ENCODE results near the gene USP25.
A peak's percentile ranks its signal among the peaks of the same experiment; 100 is the strongest.

Gene USP25

DNA sequence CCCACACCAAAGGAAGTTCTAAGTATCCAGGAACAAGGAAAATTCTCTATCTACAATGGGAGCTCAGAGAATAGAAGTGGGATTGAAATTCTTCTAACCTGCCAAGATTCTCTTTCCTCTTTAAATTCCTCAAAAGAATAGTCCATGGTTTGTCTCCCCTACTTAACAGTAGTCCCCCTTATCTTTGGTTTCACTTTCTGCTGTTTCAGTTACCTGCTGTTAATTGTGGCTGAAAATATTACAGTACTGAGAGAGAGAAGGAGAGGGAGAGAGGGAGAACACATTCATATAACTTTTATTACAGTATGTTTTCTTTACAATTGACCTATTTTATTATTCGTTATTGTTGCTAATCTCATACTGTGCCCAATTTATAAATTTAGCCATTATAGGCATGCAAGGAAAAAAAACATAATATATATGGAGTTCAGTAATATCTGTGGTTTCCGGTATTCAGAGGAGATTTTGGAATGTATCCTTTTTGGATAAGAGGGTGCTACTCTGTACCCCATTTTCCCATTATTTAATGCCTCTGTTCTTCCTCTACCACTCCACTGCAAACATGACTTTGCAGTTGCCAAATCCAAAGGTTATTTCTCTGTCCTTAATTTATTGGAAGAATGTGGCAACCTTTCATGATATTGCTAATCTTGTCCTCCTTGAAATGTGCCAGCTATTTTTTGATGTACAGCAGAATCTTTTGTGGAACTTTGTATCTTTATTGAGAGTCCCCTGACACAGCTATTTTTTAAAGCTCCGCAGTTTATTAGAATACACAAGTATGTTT is 68.0 kb downstream of the USP25 start:
- no peak for DNase-seq
- intact Hi-C loops (cut with DNase I): no loop called here

DNA sequence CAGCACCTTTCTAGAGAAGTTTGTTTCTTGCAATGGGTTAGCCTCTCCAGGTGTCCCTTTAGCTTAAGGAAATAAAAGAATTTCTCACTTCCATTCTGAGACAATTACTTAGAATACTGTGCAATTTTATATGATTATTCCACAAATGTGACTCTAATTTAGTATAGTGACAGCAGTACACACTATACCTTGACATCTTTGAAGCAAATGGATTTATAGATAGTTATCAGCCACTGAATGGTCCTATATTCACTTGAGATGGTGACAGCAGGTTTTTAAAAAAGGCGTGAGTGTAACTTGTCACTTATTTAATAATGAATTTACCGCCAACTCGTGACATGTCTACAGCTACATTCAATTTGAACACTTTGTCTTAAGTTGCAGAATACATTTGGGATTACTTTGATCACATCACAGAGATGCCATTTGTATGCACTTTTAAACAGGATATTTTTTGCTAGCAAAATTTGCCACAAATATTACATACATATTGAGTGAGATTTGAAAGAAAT is 71.6 kb downstream of the USP25 start:
- no peak for DNase-seq
- intact Hi-C loops (cut with DNase I): no loop called here

DNA sequence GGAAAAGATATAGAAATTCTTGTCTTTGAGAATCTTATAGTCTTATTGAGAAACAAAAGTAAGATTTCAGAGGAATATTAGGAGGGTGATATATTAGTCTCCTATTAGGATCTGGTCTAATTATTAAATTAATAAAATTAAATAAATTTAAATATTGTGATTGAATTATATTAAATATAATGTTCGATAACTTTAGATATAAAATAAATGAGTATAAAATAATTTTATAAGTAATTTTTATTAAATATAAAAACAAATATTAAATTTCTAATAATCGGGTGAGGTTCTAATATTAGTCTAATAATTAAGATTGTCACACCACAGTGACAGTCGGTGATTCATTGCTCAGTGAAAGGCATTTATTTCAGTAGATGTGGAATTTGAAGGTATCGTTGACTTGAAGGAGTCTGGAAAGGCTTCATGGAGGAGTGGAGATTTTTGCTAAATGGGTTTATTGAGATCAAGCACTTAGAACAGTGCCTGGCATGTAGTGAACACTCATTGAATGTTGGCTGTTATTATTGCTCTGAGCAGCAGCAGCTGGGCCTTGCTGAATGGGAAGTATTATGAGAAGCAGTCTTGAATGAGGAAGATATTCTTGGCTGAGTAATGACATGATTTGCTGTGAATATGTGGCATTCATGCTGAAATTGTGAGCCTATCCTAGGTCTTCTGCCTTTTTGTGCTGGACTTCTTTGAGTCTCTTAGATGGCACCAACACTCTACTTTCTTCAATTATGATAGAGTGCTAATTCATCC is 74.6 kb downstream of the USP25 start:
- intact Hi-C loops (cut with DNase I): no loop called here
- DNase-seq: peak in 4 of 10 donors; percentile 14 to 86 (median 25)

DNA sequence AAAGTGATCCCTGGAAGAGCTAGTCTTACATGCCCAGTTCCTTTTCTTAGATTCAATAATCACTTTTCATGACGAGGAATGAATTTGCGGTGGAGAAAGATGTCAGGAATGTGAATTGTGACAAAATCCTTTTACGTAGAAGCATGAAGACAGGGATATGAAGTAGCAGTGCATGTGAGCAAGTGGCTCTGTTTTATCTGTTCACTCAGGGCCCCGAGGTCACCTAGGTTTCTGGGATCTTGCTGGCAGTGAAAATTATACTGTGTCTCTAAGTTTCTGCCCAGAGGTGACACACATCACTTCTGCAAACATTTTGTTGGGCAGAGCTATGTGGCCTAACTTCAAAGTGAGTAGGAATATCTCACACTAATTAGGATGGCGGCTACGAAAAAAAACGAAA is 79.3 kb downstream of the USP25 start:
- no peak for DNase-seq
- intact Hi-C loops (cut with DNase I): no loop called here

DNA sequence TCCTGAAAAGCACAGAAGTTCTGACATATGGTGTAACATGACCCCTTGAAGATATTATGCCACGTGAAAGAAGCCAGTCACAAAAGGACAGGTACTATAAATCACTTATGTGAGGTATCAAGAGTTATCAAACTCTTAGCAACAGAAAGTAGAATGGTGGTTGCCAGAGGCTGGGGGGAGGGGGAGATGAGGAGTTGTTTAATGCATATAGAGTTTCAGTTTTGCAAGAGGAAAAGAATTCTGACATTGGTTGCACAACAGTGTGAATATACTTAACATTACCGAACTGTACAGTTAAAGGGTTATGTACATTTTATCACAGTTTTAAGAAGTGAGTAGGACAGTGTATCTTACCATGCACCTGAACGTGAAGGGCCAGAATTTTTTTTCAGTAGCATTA is 80.0 kb downstream of the USP25 start:
- DNase-seq: no peak
- intact Hi-C loops (cut with DNase I): no loop called here

DNA sequence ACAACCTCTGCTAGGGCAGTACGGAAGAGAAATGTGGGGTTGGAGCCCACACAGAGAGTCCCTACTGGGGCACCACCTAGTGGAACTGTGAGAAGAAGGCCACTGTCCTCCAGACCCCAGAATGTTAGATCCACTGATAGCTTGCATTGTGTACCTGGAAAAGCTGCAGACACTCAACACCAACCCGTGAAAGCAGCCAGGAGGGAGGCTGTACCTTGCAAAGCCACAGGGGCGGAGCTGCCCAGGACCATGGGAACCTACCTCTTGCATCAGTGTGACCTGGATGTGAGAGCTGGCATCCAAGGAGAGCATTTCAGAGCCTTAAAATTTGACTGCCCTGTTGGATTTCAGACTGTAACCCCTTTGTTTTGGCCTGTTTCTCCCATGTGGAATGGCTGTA is 85.5 kb downstream of the USP25 start:
- peak in 1 of 10 donors; percentile 52 for DNase-seq
- intact Hi-C loops (cut with DNase I): no loop called here

DNA sequence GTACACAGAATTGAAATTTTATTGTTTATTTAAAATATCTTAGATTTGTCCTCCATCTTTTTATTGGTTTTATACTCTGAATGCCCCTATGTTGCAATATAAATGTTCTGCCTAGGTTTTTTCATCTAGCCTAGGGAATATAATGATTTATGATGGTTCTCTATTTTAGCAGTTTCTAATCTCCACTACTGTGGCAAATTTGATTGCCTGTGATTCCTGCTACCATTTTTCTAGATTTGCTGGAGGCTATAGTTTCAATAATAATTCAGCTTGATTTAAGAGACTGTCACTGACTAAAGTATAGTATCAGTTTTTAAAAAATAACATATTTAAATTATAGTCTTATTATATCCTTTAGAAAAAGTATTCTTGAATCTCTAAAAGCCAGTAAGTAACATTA is 90.5 kb downstream of the USP25 start:
- no peak for DNase-seq
- intact Hi-C loops (cut with DNase I): no loop called here

DNA sequence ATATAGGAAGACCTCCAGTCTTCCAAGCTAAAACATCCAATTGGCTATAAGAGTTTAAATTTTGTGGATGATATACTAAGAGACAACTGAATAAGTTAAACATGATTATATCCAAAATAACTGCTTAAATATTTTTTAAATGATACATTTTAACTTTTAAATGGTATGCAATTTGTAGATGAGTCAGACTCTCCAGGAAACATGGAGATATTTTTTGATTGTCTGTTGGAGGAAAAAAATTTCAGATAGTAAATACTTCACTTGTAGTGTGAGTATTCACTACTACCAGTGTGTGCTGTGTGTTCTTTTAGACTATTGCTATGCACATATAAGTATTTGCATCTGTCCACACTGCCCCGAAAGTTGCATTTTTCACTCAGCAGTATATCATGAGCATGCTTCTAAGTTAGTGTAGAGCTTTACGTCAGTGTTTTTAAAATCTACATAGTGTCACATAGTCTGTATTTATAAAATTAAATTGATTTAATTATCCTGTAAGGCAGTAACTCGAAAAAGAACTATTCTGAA is 91.1 kb downstream of the USP25 start:
- intact Hi-C loops (cut with DNase I): no loop called here
- DNase-seq: no peak

DNA sequence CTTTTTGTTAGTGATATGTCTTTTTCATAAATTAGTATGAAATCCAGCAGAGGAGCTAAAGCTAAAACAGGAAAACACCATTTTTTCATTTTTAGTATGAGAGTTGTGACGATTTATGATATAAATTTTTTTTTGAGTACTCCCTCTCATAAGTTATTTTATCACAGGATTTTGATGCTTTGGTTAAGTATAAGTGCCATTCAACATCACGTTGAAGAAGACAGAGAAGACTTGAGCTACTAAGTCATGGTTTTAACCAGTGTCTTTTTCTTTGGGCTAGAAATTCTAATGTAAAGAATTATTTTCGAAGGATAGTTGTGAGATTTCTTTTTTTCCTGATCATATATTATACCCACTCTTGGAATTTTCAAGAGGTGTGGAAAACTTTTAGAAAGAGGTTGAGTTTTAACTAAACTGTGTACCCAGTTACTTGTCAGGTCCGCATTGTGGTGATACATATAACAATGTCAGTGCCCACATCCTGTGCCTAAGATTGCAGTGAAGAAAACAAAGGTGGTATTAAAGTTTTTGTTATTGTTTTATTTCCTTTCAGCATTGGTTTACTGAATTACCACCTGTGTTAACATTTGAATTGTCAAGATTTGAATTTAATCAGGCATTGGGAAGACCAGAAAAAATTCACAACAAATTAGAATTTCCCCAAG is 93.8 kb downstream of the USP25 start:
- DNase-seq: no peak

DNA sequence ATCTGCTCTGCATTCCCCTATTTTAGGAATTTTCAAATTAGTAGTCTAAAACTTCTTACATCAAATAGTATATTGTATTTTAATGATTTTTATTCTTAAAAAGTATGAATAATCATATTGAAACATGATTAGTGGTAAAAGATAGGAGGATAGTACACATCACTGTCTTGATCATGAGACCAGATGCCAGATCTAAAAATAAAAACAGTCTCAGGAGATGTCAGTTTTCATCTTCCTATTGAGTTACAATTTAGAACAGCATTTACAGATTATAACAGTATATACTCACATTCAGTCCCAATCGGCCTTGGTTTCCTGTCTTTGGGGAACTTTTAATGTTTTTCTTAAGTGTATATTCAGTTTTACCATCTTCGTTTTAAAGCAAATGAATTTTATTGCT is 95.9 kb downstream of the USP25 start:
- no peak for DNase-seq
- intact Hi-C loops (cut with DNase I): no loop called here

More for the DNA sequence above, 93.8 kb downstream of the USP25 start:
- intact Hi-C loops (cut with DNase I): no loop called here

DNA sequence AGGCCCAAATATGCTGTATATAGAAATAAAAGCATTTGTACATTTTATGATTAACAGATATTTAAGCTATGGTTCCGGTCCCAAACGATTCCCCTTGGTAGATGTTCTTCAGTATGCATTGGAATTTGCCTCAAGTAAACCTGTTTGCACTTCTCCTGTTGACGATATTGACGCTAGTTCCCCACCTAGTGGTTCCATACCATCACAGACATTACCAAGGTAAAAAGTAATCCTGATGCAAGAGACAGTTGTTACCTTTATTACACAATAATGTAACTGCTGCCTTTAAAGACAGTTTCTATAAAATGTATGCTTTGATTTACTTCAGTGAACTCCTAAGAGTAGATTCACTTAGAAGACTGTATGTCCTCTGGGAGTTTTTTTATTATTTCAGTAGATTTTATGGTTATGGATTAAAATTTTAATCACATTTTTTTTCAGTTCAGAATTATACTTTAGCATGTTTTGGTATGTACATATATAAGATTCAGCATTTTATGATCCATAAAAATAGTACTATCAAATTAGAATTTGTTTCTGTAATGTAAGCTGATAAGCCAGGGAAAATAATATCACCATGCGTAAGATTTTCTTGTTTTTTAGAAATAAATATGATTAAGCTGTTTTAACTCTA is 96.5 kb downstream of the USP25 start:
- intact Hi-C loops (cut with DNase I): no loop called here
- DNase-seq: no peak

DNA sequence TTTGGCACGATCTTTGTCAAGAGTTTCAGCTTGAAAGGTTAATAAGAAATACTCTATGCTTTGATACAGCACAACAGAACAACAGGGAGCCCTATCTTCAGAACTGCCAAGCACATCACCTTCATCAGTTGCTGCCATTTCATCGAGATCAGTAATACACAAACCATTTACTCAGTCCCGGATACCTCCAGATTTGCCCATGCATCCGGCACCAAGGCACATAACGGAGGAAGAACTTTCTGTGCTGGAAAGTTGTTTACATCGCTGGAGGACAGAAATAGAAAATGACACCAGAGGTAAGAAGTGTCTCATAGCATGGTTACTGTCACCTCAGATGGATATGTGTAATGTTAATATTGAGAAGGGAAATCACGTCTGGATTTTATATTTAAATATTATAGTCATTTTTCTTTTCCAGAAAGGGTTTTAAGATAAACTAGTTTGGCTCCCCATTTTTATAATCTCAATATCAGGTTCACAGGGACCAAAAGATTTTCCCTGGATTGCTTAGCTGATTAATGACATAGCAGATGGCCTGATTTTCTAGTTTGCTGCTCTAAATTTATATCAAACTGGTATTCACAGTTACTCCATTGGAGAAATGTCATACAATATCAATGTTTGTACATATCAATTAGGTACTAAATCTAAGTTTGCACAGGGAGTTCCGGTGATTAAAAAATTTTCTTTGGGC is 97.3 kb downstream of the USP25 start:
- peak in 3 of 10 donors; percentile 7 to 35 (median 12) for DNase-seq
- intact Hi-C loops (cut with DNase I): no loop called here

DNA sequence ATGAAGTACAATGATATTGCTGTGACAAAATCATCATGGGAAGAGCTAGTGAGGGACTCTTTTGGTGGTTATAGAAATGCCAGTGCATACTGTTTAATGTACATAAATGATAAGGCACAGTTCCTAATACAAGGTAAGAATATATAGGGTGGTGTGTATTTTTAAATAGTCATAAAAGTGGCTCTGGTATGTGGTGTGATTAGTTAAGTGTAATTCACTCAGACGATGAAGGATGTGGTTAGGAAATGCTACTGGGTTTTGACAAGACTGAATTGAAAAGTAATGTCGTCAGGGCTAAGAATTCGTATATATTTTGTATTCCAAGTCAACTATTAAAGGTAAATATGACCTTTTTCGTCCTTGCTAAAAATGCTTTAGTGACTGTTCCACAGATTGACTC is 101.7 kb downstream of the USP25 start:
- intact Hi-C loops (cut with DNase I): no loop called here
- DNase-seq: no peak

DNA sequence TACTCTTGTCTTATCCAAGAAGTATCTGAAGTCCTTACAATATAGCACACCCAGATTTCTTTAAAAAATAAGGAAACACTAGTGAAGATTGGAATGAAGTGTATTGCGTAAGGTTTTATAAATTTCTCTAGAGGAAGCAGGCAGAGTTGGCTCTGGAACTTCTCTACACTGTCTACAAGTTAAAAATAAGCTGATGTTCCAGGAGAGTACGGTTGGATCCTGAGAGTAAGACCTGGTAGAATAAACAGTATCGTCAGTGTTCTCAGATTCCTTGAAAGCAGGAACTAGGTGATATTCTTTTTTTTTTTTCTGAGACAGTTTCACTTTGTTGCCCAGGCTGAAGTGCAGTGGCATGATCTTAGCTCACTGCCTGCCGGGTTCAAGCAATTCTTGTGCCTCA is 107.9 kb downstream of the USP25 start:
- peak in 1 of 10 donors; percentile 29 for DNase-seq
- intact Hi-C loops (cut with DNase I): no loop called here

DNA sequence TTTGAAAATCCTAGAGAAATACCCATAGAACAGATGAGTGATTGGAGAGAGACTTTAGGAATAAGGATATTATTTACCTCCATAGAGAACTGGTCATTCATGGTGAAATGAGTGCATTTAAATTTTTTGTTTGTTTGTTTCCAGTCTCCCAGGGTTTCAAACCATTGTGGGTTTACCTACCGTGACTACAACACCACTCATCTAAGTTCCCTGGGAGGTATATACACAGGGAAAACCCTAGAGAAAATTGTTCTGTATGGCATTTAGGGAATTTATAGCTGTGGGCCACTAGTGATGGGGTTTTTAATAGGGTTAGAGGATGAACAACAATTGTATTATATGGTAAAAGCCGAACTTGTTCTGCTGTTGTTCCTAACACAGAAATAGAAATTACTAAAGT is 109.2 kb downstream of the USP25 start:
- intact Hi-C loops (cut with DNase I): no loop called here

DNA sequence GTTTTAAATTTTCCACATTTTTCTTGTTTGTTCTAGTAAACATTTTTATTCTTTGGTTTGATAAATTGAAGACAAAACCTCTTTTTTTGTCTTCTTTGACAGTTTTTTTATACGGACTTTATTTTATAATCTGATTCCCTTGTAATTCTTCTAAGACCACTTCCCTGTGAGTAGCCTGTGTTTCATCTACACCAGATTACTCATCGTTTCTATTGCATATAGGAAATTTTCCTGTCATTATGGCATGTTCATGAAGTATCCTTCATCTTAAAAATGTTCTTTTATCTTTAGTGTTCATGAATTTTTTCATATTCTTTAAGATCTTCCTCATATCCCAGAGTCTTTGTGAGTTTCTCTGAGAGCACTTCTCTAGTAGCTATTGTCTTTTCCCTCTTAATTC is 109.8 kb downstream of the USP25 start:
- intact Hi-C loops (cut with DNase I): no loop called here
- no peak for DNase-seq

More for the DNA sequence above, 109.2 kb downstream of the USP25 start:
- no peak for DNase-seq

DNA sequence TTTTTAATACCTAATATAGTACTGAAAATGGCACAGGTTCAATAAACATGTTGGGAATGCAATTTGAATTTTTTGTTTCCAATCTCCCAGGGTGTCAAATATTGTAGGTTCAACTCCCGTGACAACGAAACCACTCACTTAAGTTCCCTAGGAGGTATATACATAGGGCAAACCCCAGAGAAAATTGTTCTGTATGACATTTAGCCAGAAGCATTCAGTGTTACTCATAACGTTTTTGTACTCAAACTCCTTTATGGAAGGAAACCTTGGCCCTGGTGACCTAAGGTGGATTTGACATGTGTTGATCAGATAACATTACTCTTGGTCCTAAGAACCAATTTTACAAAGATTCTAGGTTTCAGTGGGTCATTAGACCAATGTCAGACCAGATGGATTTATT is 110.6 kb downstream of the USP25 start:
- DNase-seq: no peak
- intact Hi-C loops (cut with DNase I): no loop called here

DNA sequence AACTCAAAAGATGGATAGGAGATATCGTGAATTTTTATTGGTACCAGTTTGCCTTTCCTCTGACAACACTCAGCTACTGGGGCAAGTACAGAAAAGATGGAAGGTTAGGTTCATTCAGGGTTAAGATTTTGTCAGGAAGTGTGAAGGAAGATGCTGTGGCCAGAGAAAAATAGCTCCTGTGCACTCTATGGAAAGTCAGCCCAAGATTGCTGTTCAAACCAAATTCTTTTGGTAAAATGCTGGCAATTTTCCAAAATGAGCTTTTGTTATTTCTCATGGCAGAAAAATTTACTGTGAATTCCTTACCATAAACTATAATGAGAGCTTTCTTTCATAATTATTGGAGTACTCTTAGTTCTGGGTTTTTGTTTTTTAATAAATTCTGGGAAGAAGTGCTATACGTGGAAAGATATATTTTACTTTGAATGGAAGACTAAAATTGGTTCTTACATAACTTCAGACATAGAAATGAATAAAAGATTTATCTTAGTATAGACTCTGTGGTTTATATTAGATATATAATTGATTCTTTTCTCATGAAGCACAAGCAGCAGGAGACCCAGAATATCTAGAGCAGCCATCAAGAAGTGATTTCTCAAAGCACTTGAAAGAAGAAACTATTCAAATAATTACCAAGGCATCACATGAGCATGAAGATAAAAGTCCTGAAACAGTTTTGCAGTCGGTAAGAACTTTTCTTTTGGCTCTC is 112.2 kb downstream of the USP25 start:
- intact Hi-C loops (cut with DNase I): no loop called here

DNA sequence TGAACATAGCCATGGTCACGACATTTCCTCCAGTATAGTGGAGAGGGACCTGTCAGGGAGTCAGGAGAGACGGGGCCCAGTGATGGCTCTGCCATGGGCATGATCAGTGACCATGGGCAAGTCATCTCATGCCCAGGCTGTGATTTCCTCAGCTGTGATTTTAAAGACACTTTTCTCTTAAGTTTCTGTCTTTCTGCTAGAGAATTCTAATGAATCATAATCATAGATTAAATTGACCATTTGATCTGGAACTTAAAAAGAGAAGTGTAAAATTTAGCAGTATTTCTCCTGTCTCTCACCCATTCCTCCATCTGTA is 112.7 kb downstream of the USP25 start:
- DNase-seq: peak in 1 of 10 donors; percentile 39
- intact Hi-C loops (cut with DNase I): no loop called here

More for the DNA sequence above, 112.2 kb downstream of the USP25 start:
- no peak for DNase-seq

Measured in posterior cingulate gyrus (tissue), 11 donors.